Right hindlimb (tissue), 1 donor: ENCODE results near the gene OR10H5.
"Not testable (repeated sequence)": the region's sequence is repeated elsewhere in the genome, so short reads cannot be mapped to it uniquely, and the experiment has no call there.

Experiments
- DNase-seq: peaks from one replicate; pipeline ENCODE4 v3.0.0-alpha.2; 2018

Gene OR10H5

GRCh38 chr19:15812060-15812722 lies 24.7 kb downstream of the OR10H5 start:
- DNase-seq = no peak

GRCh38 chr19:15813916-15814315 lies 26.5 kb downstream of the OR10H5 start:
- DNase-seq = no peak

- DNase-seq = no peak
Measured at GRCh38 chr19:15815306-15815705, 27.8 kb downstream of the OR10H5 start, which contains the start of gene OR10H1. OR10H1 (minus strand) TSS chr19:15815664; CDS start chr19:15808037, 7,627 bp downstream.

- no peak for DNase-seq
Measured at GRCh38 chr19:15820646-15821045, 33.2 kb downstream of the OR10H5 start.

- DNase-seq = no peak
Measured at GRCh38 chr19:15825753-15826152, 38.3 kb downstream of the OR10H5 start.

- no peak for DNase-seq
Measured at GRCh38 chr19:15828121-15828610, 40.7 kb downstream of the OR10H5 start.

GRCh38 chr19:15828611-15829305 lies 41.3 kb downstream of the OR10H5 start:
- not testable (repeated sequence) for DNase-seq

- no peak for DNase-seq
Measured at GRCh38 chr19:15829306-15829698, 41.8 kb downstream of the OR10H5 start.

GRCh38 chr19:15829786-15830185 lies 42.3 kb downstream of the OR10H5 start:
- DNase-seq = no peak

- DNase-seq = no peak
Measured at GRCh38 chr19:15831626-15832025, 44.2 kb downstream of the OR10H5 start.

GRCh38 chr19:15834232-15834631 lies 46.8 kb downstream of the OR10H5 start:
- DNase-seq = not testable (repeated sequence)

GRCh38 chr19:15835565-15836329 lies 48.3 kb downstream of the OR10H5 start:
- DNase-seq = not testable (repeated sequence)

GRCh38 chr19:15836330-15837220 lies 49.1 kb downstream of the OR10H5 start:
- DNase-seq = peak; percentile 99

- DNase-seq = no peak
Measured at GRCh38 chr19:15837221-15837731, 49.8 kb downstream of the OR10H5 start.

GRCh38 chr19:15838351-15838750 lies 50.9 kb downstream of the OR10H5 start:
- DNase-seq = no peak

GRCh38 chr19:15839888-15840287 lies 52.4 kb downstream of the OR10H5 start:
- DNase-seq = not testable (repeated sequence)

- no peak for DNase-seq
Measured at GRCh38 chr19:15840833-15841232, 53.4 kb downstream of the OR10H5 start.

GRCh38 chr19:15841875-15842569 lies 54.6 kb downstream of the OR10H5 start:
- DNase-seq = no peak

GRCh38 chr19:15843203-15843893 lies 55.9 kb downstream of the OR10H5 start:
- DNase-seq = no peak

- DNase-seq = not testable (repeated sequence)
Measured at GRCh38 chr19:15843894-15844222, 56.4 kb downstream of the OR10H5 start.

- no peak for DNase-seq
Measured at GRCh38 chr19:15846923-15847322, 59.5 kb downstream of the OR10H5 start.
